ENCODE data around the gene FBXO8.

DNA sequence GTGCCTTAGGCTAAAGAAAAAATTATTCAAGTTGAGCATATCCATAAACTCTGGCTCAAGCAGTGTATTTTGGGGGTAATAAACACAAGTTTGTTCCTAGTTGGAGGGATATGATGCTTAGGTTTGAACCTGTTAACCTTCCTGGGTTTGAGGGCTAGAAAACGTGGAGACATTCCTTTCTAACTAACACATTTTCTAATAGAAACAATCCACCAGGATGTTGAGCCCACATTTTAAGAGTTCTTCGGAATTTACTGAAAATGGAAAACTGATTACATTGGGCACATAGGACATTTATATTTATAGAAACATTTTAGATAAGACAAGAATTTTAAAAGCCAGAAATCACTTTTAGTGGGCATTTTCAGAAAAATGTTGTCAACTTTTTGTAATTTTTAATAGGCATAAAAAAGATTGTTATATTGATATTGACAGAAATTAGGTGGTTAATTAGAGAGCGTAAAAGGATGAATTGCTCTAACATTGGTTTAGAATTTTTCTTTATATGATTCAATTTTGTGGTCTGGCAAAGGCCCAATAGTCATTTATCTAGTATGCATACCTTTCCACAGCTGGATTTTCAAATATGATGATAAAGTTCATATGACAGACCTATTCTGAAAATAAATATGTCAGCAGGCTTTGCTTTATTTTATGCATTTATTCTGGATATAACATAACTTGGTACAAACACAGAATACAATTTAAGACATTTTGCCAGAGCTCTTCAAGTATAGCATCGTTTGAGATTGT lies 49.5 kb upstream of the FBXO8 start:
- TF ChIP-seq, protein P1, sequence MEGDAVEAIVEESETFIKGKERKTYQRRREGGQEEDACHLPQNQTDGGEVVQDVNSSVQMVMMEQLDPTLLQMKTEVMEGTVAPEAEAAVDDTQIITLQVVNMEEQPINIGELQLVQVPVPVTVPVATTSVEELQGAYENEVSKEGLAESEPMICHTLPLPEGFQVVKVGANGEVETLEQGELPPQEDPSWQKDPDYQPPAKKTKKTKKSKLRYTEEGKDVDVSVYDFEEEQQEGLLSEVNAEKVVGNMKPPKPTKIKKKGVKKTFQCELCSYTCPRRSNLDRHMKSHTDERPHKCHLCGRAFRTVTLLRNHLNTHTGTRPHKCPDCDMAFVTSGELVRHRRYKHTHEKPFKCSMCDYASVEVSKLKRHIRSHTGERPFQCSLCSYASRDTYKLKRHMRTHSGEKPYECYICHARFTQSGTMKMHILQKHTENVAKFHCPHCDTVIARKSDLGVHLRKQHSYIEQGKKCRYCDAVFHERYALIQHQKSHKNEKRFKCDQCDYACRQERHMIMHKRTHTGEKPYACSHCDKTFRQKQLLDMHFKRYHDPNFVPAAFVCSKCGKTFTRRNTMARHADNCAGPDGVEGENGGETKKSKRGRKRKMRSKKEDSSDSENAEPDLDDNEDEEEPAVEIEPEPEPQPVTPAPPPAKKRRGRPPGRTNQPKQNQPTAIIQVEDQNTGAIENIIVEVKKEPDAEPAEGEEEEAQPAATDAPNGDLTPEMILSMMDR (conservative IDR thresholded peaks at IDR 0.05; ENCODE audit: low read length): no peak
- TF ChIP-seq EZH2phosphoT487 (IDR thresholded peaks at IDR 0.05; ENCODE audit: borderline replicate concordance, low read depth, low read length): no peak

Measured in OCI-LY7 (cell line).